Measurements from ENCODE around the gene NXNL1.

GRCh38 chr19:17496337-17496997, 35.7 kb upstream of the NXNL1 start:
- TF ChIP-seq, protein P1, sequence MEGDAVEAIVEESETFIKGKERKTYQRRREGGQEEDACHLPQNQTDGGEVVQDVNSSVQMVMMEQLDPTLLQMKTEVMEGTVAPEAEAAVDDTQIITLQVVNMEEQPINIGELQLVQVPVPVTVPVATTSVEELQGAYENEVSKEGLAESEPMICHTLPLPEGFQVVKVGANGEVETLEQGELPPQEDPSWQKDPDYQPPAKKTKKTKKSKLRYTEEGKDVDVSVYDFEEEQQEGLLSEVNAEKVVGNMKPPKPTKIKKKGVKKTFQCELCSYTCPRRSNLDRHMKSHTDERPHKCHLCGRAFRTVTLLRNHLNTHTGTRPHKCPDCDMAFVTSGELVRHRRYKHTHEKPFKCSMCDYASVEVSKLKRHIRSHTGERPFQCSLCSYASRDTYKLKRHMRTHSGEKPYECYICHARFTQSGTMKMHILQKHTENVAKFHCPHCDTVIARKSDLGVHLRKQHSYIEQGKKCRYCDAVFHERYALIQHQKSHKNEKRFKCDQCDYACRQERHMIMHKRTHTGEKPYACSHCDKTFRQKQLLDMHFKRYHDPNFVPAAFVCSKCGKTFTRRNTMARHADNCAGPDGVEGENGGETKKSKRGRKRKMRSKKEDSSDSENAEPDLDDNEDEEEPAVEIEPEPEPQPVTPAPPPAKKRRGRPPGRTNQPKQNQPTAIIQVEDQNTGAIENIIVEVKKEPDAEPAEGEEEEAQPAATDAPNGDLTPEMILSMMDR (IDR thresholded peaks at IDR 0.05; ENCODE audit: low read depth, low read length, missing input control), result peak; percentile 88
- TF ChIP-seq REST (IDR thresholded peaks at IDR 0.05) (no peak), EGR1 (IDR thresholded peaks at IDR 0.05; ENCODE audit: low read depth in 2 of 2) (no peak), YY1 (IDR thresholded peaks at IDR 0.05) (no peak)
